Brain pericyte (primary cell): ENCODE results near the gene KCNJ16.

ENCODE experiments used
- DNase-seq: peaks from one replicate; pipeline ENCODE4 v3.0.0-alpha.2; 2012; ENCODE audit warnings: low read depth, low spot score

KCNJ16 gene

DNA sequence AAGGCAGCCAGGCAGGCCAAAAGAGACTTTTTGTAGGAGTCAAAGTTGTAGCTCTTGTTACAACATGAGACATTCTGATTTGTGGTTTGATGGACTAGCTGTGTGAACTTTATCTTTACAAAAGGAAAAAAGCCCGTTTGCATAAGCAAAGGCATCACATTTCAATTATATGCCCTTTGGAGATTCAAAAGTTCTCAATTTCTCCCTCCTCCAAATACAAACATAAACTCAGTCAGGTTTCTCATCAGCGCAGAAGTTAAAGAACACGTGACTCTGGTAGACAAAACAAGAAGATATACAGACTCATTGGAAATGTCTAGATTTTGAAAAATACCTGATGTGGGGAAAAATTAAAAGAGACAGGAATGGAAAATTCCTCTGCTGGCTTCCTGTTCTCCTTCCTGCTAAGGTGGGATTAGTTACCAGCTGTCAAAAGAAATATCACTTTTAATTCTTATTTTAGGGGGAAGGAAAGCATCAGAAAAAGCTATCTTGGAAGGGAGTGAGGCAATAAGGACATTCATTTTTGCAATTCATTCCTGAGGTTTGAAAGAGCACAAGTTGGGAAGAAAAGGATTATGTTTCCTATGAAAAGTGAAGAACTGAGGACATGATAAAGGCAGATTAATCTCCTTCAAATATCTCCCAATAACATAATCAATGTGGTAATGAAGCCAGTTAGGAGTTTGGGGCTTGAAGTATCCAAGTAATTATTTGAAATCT is 4.6 kb upstream of the KCNJ16 start:
- DNase-seq, result no peak

DNA sequence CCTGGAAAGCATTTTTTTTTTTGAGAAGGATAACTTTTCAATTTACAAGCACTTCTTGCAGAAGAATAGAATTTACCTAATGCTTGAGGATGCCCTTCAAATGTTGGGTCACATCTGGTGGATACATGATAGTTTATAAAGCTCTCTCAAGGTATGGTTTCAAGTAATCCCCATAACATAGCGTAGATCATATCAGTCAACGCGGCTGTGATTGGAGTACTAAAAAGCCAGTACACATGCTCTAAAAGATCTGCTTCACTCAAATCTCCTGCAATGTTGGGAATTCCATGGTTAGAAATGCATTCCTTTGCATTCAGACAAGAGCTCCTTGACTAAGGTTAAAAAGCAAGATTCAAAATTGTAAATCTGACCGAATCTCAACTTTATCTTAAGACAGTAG is 3.9 kb upstream of the KCNJ16 start:
- no peak for DNase-seq

DNA sequence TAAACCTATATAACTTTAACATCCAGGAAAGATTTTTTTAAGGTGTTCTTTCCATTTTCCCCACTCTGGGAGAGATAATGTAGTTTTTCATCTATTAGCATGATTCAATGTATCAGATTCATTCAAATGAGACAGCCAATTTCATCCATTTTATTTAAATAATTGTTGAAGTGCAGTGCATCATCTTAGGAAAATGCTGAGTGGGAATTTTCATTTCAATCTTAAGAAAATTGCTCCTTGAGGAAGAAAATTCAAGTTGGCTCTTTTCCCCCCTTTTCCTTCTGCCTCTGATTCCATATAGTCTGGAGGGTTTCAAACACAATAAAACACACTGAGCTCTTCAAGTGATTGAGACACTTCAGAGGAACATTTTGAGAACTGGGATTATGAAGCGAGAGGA is 3.4 kb upstream of the KCNJ16 start:
- no peak for DNase-seq

DNA sequence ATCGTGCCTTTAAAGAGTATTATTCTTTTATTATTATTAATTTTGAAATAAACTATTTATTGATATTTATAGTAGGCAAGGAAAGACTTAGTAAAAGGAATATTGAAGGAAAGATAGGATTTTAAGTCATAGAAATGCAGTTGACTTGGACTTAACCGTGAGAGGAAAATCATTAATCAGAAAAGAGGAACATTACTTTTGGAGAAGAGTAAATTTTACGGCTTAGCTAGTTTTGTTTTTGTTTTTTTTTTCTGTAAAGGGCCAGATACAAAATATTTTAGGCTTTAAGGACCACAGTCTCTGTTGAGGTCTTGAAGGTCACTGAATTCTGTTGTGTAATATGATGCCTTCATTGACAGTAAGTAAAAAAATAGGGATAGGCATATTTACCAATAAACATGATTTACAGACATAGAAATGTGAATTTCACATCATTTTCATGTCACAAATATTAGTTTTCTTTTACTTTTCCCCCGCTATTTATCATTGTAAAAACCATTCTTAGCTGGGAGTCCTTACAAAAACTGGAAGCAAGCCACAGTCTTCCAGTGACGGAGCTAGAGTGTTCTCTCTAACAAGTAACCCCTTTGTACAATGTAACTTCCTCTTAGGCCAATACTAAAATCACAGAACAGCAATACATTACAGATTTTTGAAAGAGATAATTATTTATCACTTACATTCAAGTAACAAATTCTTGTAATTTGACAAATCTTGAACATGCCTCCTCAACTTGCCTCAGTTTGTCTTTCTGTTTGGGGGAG is 2.3 kb upstream of the KCNJ16 start:
- no peak for DNase-seq

DNA sequence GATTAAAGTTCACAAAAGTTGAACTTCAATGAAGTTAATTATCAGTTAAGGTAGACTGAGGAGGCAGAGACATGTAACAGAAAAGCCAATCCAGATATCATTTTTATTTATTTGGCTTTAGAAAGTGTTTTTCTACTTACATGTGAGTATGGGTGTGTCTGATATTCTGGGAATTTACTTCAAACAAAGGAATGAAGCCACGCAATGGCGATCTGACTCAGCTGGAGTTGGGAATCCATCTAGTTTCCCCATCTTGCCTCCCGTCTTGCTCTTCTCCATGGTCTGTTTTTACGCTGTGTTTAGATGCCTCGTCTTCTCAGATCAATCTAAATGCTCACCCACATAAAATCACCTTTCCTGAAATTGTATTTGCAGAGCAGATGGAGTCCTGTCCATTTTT is 1.7 kb upstream of the KCNJ16 start:
- DNase-seq, result no peak

DNA sequence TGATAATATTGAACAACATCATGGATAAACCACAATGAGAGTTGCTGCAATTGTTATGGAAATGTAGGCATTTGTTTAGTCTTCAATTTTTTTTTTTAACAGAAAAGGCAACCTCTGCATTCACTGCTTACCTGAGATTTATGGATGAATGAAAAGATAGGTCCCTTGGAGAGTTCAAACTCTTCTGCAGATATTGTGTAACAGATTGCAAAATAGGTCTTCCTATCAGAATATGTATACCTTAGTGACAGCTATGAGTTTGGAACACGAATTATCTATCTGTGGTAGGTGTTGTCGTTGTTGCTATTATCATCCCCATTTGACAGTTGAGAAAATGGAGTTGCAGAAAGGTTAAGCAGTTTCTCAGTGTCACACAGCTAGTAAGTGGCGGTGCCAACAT is 1.2 kb upstream of the KCNJ16 start:
- DNase-seq, result no peak

DNA sequence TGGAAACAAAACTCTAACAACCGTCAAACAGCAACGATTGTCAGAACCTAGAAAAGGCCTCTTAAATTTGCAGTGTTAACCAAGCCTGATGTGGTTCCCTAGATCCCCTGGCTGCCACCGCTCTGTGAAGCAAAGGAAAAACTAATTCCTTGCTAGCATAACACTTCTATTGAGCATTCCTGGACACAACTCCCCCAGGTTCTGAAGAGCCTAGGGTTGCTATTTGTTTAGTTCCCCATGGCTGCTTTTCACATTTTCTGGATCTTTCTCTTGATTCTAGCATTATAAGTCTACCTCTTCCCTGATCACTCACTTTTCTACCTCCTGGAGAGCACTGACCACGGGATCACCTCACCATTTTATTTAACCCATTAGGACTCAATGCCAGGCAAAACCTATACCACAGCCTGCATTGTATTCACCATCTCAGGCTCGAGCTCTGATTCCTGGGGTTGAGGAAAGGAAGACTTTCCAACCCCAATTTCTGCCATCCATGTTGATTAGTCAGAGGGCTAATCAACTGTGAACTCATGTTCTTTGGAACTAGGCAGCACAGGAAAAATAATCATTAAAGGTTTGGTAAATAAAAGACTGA is 692 bp upstream of the KCNJ16 start:
- no peak for DNase-seq

DNA sequence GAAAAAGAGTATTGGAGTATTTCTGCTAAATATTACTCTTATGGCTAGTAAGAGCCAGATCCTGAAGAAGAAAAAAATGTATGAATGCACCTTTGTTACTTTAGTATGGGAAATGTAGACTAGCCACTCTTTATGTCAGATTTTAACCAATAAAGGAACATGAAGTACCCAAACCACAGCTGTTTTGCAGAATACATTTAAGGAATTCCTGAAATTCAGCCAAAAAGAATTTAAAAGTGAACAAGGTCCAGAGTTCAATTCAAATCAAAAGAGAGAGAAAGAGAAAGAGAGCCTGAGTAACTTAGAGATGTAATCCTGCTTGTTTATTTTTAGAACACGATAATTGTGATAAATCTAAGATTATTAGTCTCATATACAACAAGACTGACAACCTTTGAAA is 1.2 kb downstream of the KCNJ16 start:
- DNase-seq, result no peak

DNA sequence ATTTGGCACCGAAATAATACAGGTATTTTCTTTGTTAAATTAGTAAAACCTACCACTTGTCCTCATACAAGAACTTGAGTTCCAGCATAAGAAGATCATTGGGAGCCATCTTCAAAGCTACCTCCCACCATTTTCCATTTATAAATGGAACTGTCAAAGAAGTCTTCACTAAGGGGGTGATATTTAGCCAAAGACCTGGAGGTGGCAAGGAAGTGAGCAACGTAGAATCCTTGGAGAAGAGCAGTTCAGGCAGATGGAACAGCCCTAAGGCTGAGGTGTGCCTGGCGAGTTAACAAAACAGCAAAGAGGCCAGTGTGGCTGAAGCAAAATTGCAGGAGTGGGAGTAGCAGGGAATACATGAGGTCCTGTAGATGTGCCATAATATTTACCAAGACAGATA is 1.8 kb downstream of the KCNJ16 start:
- DNase-seq, result no peak

DNA sequence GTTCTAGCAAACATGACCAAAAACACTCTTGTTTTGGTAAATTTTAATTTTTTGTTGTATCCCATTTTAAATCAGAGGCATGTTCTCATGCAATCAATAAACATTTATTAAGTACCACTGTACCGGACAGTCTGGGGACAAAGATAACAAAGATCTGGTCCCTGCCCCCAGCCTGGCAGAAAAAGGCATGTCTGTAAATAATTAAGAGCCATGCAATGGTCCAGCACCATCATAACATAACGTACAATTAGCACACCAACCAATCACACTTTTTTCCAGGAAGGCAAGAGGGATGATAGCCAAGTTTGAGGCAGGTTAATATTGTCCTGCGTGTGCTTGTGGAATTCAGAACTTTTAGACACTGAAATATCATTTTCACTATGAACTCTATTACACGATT is 3.5 kb downstream of the KCNJ16 start:
- DNase-seq, result no peak

DNA sequence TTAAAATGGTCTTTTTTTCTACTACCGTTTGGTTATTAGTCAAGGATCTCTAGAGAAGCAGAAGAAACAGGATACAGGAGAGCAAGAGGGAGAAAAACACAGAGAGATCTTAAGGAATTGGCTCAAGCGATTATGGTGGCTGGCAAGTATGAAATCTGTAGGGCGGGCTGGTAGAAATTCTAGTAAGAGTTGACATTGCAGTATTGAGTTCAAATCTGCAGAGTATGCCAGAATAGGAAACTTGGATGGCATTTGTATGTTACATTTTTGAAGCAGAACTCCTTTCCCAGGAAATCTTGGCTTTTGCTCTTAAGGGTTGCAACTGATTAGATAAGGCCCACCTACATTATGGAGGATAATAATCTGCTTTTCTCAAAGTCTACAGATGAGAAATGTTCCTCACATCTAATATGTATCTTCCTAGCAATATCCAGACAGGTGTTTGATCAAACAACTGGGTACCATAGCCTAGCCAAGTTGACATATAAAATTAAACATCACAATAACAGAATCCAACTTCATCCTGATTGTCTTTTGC is 4.0 kb downstream of the KCNJ16 start:
- DNase-seq, result no peak

DNA sequence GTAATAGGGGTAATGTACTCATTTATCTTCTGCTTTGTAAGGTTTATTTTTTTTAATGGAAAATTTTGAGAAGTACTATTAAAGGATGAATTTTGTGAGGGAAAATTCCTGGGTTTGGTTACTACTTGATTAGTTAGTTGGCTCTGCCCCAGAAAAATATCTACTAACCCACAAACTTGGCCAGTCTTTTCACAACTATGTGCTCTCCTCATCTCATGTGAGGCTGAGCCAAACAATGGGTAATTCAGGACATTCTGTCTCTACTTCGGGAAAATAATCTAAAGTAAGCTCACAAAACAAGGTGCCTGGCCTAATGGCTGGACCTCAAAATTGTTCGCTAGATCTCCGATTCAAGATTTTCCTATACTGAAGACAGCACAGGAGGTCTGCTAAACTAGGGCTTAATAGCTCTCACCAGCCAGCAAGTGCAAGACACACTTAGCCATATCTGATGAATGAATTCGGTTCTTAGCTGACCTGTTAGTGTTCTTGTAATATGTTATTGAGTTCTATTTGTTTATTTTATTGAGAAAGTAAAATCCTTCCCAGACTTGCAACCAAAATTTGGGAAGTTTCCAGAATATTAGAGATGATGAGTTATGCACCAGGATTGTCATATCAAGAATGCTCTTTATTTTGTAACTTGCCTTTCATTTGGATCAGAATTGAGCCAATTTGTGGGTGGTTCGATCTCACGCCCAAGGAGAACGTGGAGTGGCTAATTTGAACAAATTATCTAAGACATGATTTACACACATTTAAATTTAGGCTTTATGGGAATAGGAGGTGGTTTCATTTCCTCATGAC is 5.7 kb downstream of the KCNJ16 start:
- no peak for DNase-seq

DNA sequence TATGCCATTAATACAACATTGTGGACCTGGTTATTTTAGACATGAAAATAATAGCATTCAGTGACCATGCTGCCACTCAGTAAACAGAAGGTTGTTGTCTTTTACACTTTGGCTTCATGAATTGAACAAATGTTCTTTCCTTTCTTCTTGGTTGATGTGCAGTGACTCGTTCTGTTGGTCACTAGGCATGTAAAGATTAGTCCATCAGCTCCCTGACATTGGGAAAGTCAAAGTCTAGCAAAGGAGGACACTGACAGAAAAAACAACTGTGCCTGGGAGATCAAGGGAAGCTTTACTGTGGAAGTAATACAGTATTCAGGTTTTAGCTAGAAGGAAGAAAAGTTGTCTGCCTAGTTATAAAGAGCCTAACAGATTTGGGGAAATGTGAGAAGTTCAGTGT is 6.9 kb downstream of the KCNJ16 start:
- DNase-seq, result no peak

DNA sequence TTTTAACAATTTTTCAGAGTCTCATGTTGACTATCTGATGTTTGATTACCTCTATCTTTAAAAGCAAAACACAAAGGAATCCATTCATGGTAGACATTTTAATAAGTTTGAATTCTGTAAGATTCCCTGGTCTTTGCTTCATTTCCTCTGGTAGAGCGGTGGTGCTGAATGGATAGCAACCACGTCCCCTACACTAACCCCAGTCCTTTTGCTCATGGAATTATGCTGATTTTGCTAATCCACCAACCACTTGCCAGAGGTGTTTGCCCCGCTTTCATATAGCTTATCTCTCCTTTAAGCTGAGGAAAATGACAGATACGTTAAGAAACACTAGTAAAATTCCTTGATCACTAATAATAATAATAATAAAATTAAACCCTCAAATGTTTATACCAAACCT is 9.5 kb downstream of the KCNJ16 start:
- no peak for DNase-seq

DNA sequence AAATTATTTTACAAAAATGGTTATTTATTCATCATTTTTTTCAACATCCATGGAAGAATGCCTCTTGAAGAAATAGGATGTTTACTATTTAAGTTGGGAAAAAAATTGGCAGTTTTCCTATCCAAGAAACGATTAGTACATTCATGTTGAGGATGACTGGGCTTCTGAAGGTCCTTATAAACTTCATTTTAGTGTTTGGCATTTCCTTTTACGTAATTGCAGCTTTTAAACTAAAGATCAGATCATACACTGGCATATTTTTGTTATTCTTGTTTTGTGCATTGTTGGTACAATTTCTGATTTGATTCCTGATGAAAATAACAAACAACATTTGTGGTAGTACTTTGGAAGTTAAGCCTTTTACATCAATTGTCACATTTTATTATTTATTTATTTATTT is 11.5 kb downstream of the KCNJ16 start:
- DNase-seq, result no peak

DNA sequence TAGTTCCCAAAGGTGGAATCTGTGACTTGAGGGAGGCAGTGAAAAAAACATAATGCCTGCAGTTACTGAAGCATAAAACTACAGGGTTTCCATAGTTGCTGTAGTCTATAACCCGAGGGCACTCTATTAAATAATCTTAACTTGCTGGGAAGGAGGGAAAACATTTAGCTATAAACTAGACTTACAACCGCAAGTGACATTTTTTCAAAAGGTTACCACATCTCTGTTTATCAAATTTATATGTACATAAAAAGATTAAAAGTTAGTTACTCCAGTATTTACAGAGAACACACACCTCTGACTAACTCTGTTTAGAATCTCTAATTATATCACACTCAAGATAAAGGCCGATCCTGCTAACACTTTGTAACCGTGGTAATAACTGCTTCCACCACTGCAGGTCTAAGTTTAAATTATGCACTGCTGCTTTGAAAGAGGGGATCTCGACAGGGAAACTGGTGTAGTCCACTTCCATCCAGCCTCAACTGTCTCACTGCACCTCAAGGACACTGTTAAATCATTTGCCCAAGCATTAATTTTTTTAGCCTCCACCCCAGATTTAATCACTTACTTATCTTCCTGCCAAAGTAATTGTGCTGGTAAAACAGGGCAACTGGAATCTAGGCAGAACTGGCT is 14.6 kb downstream of the KCNJ16 start:
- no peak for DNase-seq

DNA sequence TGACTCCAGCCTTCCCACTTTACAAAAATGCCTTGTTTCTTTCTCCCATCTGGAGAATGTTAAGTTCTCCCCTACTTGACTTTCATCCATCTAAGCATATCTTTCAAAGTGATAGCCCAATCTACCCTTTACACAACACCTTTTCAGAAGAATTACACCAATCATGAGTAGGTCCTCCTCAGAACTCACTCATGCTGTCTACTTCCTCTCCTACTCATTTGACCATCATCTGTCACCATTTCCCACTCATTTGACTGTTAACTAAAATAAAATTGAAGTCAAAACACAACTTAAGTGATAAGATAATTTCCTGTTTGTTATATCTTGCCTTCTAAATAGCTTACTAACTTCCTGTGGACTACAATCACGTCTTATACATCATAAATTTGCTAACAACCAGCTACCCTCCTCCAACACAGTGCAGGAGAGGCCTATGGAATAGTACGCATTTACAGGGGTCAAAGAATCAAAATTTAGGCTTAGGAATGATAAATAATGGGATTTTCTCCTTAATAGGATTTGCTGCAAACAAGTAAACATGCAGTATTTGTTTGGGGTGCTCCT is 16.1 kb downstream of the KCNJ16 start:
- no peak for DNase-seq

DNA sequence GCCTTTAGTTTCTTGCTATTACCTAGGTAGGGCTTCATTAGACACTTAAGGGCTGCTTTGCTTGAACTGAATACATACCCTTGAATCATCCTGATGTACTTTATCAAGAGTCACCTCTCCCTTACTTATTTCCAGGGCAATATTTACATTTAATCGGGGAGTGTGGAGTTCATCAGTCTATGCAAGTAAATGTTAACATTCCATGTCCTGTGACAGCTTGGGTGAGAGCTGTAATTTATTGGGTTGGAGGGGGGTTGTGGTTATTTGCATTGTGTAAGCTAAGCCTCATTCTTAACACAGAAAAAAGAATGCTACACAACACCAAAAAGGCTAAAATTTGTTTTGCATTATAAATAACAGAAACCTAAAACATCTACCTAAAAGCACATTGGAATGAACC is 16.7 kb downstream of the KCNJ16 start:
- DNase-seq, result no peak

DNA sequence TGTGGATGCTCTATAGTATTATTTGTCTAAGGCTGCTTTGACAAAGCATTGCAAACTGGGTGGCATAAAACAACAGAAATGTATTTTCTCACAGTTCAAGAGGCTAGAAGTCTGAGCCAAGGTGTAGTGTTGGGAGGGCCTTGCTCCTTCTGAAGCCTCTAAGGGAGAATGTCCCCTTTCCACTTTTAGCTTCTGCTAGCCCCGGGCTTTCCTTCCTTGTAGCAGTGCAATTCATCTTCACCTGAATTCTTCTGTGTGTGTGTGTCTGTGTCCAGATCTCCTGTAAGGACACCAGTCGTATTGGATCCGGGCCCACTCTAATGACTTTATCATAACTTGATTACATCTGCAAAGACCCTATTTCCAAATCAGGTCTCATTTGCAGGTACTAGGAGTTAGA is 18.1 kb downstream of the KCNJ16 start:
- DNase-seq, result no peak

DNA sequence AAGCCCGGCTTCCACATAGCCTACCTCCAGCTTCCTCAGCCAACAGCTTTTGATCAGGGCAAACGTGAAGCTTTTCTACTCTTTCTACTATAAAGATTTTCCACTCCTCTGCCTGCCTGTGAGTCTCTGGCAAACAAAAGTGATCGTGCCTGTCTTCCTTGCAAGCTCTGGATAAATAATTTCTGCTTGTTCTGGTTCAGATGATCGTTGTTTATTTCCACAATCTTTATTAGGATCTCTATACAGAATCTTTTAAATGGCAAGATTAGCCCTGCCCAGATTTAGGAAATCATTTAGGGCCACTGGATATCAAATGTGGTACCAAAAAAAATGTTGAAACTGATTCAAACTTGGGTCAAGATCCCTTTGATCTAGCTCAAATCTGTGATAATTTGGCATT is 20.4 kb downstream of the KCNJ16 start:
- DNase-seq, result no peak

DNA sequence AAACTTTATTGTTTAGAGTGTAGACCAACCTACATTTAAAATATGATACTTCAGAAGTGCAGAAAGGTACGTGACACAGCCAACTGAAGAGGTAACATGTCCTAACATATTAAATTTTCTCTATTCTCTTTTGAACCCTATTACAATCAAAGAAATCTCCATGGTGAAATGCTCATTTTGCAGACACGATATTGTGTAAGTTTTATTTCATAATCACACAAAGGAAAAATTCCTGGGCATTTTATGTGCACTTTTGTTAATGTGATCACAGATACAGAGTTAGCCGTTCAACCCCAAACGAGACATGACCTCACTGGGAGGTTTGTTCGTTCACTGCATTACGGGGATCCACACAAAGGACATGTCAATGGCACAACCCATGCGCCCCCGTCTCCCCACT is 21.8 kb downstream of the KCNJ16 start:
- DNase-seq, result no peak
